Astrocyte of the spinal cord (primary cell): ENCODE measurements around the gene ASPSCR1.

Experiments used
- DNase-seq: peaks from one replicate; pipeline ENCODE4 v3.0.0; 2011; ENCODE audit warnings: low read depth, low spot score
- H3K4me3 ChIP-seq: 2 replicates; pipeline ENCODE4 v1.5.1; 2011; ENCODE audit warnings: low read depth, mild to moderate bottlenecking, low read length, moderate library complexity
- in situ Hi-C: cut with HindIII; loops from 2 replicates; pipeline ENCODE4 v1.10.0; 2017; ENCODE audit warnings: low sequenced_read_pairs
- TF ChIP-seq, protein P1 (sequence below): IDR thresholded peaks from 2 replicates; pipeline ENCODE4 v1.5.1; 2012; ENCODE audit warnings: low read depth, mild to moderate bottlenecking, low read length, inconsistent platforms

Gene ASPSCR1

DNA sequence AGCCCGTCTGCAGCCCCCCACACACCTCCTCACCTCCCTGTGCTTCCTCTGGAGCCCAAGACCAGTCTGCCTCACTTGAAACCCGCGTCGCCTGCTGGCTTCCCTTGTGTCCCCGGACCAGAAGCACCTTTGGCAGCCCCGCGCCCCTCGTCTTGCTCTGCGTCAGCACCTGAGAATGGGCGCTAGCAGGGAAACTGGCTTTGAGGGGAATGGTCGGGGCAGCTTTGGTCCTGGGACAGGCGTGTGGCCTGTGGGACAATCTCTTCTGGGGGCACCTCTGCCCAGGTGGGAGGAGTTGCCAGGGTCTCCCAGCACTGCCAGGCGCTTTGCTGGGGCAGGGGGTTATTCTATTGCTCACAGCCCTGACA, 46.3 kb upstream of the ASPSCR1 start:
- in situ Hi-C loops, result no loop called here
- H3K4me3 ChIP-seq, result no peak overlapping the region
- TF ChIP-seq, protein P1, sequence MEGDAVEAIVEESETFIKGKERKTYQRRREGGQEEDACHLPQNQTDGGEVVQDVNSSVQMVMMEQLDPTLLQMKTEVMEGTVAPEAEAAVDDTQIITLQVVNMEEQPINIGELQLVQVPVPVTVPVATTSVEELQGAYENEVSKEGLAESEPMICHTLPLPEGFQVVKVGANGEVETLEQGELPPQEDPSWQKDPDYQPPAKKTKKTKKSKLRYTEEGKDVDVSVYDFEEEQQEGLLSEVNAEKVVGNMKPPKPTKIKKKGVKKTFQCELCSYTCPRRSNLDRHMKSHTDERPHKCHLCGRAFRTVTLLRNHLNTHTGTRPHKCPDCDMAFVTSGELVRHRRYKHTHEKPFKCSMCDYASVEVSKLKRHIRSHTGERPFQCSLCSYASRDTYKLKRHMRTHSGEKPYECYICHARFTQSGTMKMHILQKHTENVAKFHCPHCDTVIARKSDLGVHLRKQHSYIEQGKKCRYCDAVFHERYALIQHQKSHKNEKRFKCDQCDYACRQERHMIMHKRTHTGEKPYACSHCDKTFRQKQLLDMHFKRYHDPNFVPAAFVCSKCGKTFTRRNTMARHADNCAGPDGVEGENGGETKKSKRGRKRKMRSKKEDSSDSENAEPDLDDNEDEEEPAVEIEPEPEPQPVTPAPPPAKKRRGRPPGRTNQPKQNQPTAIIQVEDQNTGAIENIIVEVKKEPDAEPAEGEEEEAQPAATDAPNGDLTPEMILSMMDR, result no peak
- no peak for DNase-seq

DNA sequence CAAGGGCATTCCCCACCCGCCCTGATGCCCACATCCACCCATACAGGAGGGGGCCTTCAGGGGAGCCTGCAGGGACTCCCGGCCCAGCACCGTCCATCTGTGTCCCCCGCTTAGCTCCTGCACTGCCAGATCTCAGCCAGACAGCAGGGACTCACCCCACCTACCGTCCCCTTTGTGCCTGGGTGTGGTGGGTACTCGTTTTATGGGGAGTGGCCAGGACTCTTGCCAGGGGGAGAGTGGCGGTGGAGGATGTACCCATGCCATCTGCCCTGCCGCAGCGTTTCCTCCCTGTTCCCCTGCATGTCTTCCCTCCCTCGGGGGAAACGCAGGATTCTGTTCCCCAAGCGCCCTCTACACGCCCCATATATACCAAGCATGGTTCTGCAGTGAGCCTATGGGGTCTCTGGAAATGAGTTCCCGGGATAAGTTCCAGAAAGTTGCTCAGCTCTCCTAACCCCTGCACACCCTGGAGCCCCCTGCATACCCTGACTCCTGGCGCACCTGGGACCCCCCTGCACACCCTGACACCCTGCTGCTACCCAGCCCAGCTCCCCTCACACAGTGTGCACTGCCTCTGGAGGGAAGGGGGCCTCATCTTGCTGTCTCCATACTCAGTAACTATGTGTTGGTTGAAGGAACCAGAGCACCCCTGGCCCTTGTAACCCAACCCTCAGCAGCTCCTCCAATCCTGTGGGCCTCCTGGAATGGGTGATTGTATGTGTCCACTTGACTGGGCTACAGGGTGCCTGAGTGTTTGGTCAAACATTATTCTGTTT, 45.7 kb upstream of the ASPSCR1 start:
- no peak overlapping the region for H3K4me3 ChIP-seq
- in situ Hi-C loops, result no loop called here
- TF ChIP-seq, protein P1, result no peak
- DNase-seq, result no peak

DNA sequence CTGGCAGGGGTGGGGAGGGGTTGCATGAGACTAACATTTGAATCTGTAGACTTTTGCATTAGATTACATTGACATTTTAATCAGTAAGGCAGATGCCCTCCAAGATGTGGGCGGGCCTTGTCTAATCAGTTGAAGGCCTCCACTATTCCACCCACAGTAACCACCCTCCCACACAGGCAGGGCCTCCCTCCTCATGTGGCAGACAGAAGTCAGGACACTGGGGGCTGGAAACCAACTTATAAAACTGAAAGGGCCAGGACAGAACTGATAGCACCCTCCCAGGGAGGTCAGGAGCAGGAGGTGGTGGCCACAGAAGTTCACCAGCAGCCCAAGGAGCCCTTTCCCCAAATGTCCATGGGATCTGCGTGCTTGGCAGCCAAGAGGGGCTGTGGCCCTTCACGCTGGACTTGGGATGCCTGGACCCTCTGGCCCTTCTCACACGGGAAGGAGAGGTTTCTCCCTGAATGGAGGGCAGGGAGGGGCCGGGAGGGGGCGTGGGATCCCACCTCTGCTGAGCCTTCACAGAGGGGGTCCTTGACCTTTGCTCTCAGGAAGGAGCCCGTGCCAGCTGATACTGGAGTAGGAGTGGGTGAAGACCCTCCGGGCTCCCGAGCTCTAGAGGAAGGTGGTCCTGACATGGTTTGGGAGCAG, 45.0 kb upstream of the ASPSCR1 start:
- in situ Hi-C loops, result no loop called here
- no peak for DNase-seq
- H3K4me3 ChIP-seq, result no peak overlapping the region
- TF ChIP-seq, protein P1, result no peak

DNA sequence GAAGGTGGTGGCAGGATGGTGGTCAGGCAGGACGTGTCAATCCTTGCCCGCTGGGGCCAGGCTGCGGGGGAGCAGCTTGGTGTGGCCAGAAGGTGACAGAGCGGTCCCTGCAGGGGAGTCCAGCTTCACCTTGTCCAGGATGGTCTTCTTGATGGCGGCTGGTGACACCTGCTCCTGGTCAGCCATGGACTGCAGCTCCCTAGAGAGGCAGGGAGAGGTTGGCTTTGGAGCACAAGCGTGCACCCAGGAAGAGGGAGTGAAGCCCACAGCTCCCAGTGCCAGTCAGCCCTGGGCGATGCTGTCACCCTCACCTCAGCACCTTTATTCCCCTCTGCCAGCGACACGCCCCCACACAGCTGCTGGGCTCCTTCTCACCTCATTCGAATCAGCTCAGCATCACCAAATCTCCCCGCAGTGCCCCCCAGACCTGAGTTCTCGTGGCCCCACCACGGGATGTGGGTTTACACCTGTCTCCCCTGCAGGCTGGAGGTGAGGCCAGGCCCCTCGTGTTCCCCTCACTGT, 44.2 kb upstream of the ASPSCR1 start:
- TF ChIP-seq, protein P1, result no peak
- in situ Hi-C loops, result no loop called here
- H3K4me3 ChIP-seq, result no peak overlapping the region
- no peak for DNase-seq

DNA sequence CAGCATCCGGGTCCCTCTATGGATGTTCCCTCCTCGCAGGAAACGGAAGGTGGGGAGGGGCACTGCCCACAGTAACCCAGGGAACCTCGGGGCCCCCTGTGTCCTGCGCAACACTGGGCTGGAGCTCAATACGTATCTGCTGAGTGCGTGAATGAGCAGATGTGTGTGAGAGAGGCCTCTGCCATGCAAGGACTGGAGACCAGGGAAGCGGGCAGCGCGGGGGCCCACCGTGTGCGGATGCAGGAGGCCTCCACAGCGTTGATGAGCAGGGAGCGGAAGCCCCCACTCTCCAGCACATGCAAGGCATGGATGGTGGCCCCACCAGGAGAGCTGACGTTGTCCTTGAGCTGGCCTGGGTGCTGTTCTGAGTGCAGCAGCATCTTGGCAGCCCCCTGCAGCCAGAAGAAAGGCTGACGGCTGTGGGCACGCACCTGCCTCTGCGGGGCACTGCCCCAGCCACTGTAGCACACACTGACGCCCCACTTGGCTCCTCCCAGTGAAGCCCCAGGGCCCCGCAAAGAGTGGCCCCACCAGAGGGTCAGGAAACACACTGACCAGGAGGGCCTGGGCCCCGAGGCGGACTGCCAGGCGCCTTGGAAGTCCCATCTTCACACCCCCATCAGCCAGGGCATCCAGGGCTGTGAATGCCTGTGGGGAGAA, 43.2 kb upstream of the ASPSCR1 start:
- TF ChIP-seq, protein P1, result no peak
- in situ Hi-C loops, result no loop called here
- no peak overlapping the region for H3K4me3 ChIP-seq
- no peak for DNase-seq

DNA sequence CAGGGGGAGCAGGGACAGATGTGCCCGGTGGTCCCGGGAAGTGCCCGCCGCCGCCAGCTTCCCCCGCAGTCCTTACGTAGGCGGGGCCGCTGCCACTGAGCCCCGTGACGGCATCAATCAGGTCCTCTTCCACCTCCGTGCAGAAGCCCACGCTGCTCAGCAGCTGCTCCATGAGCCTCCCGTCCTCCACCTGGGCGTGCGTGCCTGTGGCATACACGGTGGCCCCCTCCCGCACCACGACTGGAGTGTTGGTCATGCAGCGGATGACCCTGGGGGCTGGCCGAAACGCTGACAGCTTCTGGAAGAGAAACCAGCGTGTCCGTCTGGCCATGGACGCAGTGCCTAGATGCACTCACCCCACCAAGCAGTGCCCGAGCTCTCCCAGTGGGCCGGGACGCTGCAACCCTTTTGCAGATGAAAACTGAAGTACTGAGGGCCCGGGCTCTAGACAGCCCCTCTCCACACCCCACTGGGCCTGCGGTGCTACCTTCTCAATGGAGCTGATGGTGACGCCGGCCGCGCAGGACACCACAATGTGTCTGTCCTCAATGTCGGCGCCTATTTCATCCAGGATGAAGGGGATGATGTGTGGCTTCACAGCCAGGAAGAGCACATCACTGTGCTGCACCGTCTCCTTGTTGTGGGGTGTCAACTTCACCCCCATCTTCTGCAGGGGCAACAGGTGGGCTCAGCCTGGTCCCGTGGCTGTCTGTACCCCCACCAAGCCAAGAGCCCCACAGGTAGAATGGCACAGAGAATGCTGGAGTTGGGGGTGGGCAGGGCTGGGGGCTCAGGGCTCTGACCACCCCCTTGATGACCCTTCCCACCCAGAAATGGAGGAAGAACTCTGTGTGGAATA, 42.4 kb upstream of the ASPSCR1 start:
- DNase-seq, result no peak
- TF ChIP-seq, protein P1, result no peak
- in situ Hi-C loops, result no loop called here
- no peak overlapping the region for H3K4me3 ChIP-seq
